GM18511 (cell line): Measurements from ENCODE around the gene NRDC.

ENCODE experiments used
- ATAC-seq: cut with Tn5 transposase; IDR thresholded peaks from one replicate; pipeline ENCODE4 v1.9.1; 2021; ENCODE audit warnings: mild to moderate bottlenecking, moderate library complexity; ENCODE audit not compliant: unreplicated experiment

The NRDC gene

GRCh38 chr1:51878616-51879336 lies at the start of gene NRDC:
Gene NRDC (minus strand): TSS chr1:51878727. CDS start chr1:51878615, 112 bp downstream.
- peak; percentile 97 for ATAC-seq

GRCh38 chr1:51927029-51927428 lies 48.5 kb upstream of the NRDC start:
- ATAC-seq, result no peak

GRCh38 chr1:51926171-51926812 lies 47.8 kb upstream of the NRDC start:
- ATAC-seq, result no peak

GRCh38 chr1:51924455-51924854 lies 45.9 kb upstream of the NRDC start:
- ATAC-seq, result no peak

GRCh38 chr1:51922040-51922439 lies 43.5 kb upstream of the NRDC start:
- ATAC-seq, result no peak

GRCh38 chr1:51920130-51920529 lies 41.6 kb upstream of the NRDC start:
- ATAC-seq, result no peak

GRCh38 chr1:51919684-51920083 lies 41.2 kb upstream of the NRDC start:
- no peak for ATAC-seq

- ATAC-seq, result no peak
Measured at GRCh38 chr1:51916587-51917405, 38.3 kb upstream of the NRDC start.

GRCh38 chr1:51915951-51916350 lies 37.4 kb upstream of the NRDC start:
- ATAC-seq, result no peak

- ATAC-seq, result no peak
Measured at GRCh38 chr1:51912881-51913280, 34.4 kb upstream of the NRDC start.

GRCh38 chr1:51910221-51911000 lies 31.9 kb upstream of the NRDC start:
- ATAC-seq, result no peak

GRCh38 chr1:51908499-51908898 lies 30.0 kb upstream of the NRDC start:
- no peak for ATAC-seq

- ATAC-seq, result no peak
Measured at GRCh38 chr1:51907079-51907702, 28.7 kb upstream of the NRDC start.

- no peak for ATAC-seq
Measured at GRCh38 chr1:51906306-51907078, 28.0 kb upstream of the NRDC start.

- ATAC-seq, result no peak
Measured at GRCh38 chr1:51902456-51902855, 23.9 kb upstream of the NRDC start.

- ATAC-seq, result no peak
Measured at GRCh38 chr1:51901151-51901550, 22.6 kb upstream of the NRDC start.

GRCh38 chr1:51899022-51899421 lies 20.5 kb upstream of the NRDC start:
- ATAC-seq, result no peak

- no peak for ATAC-seq
Measured at GRCh38 chr1:51898090-51898734, 19.7 kb upstream of the NRDC start.

GRCh38 chr1:51897699-51898031 lies 19.1 kb upstream of the NRDC start:
- no peak for ATAC-seq
